Endothelial cell (in vitro differentiated cells): ENCODE data around the gene NEDD4L. TPM values are rescaled to one million over a fixed set of nuclear protein-coding genes. Genes with fewer than 3 reads are reported as not detected.
"Not testable (repeated sequence)": the region's sequence is repeated elsewhere in the genome, so short reads cannot be mapped to it uniquely, and the experiment has no call there.

Experiments used
- DNase-seq: peaks from one replicate; pipeline ENCODE4 v3.0.0; 2021; ENCODE audit warnings: low spot score
- H3K27ac Mint-ChIP-seq: one replicate; pipeline ENCODE4 v1.8.0; 2021; ENCODE audit warnings: mixed read lengths, inconsistent platforms; ENCODE audit not compliant: unreplicated experiment
- H3K27me3 Mint-ChIP-seq: one replicate; pipeline ENCODE4 v1.8.0; 2021; ENCODE audit warnings: mild to moderate bottlenecking, moderate library complexity, mixed read lengths, inconsistent platforms; ENCODE audit not compliant: unreplicated experiment
- H3K36me3 Mint-ChIP-seq: one replicate; pipeline ENCODE4 v1.8.0; 2021; ENCODE audit warnings: mild to moderate bottlenecking, low read depth, mixed read lengths, inconsistent platforms; ENCODE audit not compliant: unreplicated experiment
- H3K4me1 Mint-ChIP-seq: one replicate; pipeline ENCODE4 v1.8.0; 2021; ENCODE audit warnings: mild to moderate bottlenecking, mixed read lengths, inconsistent platforms; ENCODE audit not compliant: unreplicated experiment
- H3K4me3 Mint-ChIP-seq: one replicate; pipeline ENCODE4 v1.8.0; 2021; ENCODE audit warnings: mild to moderate bottlenecking, mixed read lengths, inconsistent platforms; ENCODE audit not compliant: unreplicated experiment
- H3K9me3 Mint-ChIP-seq: one replicate; pipeline ENCODE4 v1.8.0; 2021; ENCODE audit warnings: mixed read lengths, inconsistent platforms; ENCODE audit not compliant: unreplicated experiment
- total RNA-seq: library from RNA; stranded (reverse); fragmentation: NEBNext Ultra II Directional; extraction: Animal tissue kit (Norgen Biotek cat#: 25700); gene quantifications from one replicate; pipeline ENCODE4 v1.2.1, GENCODE V29; 2021; ENCODE audit not compliant: unreplicated experiment
- TF ChIP-seq, protein P1 (sequence below): fragments of 200-600 bp; sonication (generic); IDR thresholded peaks from one replicate; pipeline ENCODE4 v1.5.0; 2021; ENCODE audit warnings: antibody characterized with exemption; ENCODE audit not compliant: unreplicated experiment

NEDD4L gene
- total RNA-seq, 1 donor from 2014 or later, result 42.8 TPM

DNA sequence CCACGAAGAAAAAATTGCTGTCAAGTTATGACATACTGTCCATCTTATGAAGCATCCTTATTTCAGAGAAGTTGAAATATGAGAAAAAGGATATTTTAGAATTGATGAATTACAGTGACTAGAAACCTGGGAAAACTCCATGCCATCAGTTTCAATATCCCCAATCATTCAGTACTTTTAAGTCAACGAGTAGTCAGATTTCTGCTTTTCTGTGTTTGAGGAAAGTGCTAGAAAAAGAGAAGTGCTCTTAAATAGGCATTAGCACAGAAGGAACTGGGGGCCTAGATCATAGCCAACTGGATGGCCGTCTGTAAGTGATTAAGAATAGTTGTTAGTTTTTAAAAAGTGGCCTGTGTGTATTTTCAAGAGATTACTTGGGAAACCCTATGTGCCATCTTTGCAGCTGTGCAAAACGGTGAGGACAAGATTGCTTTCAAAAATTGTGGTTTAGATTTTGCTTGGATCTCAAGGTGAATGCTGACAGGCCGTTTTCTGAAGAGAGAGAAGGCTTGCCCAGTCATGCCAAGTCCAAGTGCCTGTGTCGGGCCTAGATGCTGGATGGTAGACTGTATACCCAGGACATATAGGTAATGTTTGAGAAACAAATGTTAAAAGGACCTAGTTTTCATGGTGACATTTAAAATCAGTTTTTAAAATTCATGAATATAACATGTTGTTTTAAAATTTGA lies 5.1 kb downstream of the NEDD4L start:
- H3K27me3 Mint-ChIP-seq, result peaks cover 3% of the 10 kb centered on the region
- H3K36me3 Mint-ChIP-seq, result no peaks in the 10 kb centered on the region
- DNase-seq, result no peak
- H3K4me1 Mint-ChIP-seq, result peaks cover 12% of the 10 kb centered on the region
- TF ChIP-seq, protein P1, sequence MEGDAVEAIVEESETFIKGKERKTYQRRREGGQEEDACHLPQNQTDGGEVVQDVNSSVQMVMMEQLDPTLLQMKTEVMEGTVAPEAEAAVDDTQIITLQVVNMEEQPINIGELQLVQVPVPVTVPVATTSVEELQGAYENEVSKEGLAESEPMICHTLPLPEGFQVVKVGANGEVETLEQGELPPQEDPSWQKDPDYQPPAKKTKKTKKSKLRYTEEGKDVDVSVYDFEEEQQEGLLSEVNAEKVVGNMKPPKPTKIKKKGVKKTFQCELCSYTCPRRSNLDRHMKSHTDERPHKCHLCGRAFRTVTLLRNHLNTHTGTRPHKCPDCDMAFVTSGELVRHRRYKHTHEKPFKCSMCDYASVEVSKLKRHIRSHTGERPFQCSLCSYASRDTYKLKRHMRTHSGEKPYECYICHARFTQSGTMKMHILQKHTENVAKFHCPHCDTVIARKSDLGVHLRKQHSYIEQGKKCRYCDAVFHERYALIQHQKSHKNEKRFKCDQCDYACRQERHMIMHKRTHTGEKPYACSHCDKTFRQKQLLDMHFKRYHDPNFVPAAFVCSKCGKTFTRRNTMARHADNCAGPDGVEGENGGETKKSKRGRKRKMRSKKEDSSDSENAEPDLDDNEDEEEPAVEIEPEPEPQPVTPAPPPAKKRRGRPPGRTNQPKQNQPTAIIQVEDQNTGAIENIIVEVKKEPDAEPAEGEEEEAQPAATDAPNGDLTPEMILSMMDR, result no peak
- H3K4me3 Mint-ChIP-seq, result no peak overlapping the region
- no peak overlapping the region for H3K27ac Mint-ChIP-seq
- H3K9me3 Mint-ChIP-seq, result no peaks in the 10 kb centered on the region

DNA sequence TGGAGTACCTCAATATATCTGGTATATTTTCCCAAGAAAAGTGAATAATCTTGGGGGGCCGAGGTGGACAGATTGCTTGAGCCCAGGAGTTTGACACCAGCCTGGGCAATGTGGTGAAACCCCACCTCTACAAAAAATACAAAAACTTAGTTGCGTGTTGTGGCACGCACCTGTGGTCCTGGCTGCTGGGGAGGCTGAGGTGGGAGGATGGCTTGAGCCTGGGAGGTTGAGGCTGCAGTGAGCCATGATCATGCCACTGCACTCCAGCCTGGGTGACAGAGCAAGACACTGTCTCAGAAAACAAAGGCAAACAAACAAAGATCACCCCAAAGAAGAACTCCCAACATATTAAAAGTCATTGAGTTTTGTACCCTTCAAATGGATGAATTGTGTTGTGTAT lies 6.9 kb downstream of the NEDD4L start:
- not testable (repeated sequence) for H3K36me3 Mint-ChIP-seq, DNase-seq, H3K27me3 Mint-ChIP-seq, H3K27ac Mint-ChIP-seq, H3K9me3 Mint-ChIP-seq, H3K4me3 Mint-ChIP-seq, H3K4me1 Mint-ChIP-seq

DNA sequence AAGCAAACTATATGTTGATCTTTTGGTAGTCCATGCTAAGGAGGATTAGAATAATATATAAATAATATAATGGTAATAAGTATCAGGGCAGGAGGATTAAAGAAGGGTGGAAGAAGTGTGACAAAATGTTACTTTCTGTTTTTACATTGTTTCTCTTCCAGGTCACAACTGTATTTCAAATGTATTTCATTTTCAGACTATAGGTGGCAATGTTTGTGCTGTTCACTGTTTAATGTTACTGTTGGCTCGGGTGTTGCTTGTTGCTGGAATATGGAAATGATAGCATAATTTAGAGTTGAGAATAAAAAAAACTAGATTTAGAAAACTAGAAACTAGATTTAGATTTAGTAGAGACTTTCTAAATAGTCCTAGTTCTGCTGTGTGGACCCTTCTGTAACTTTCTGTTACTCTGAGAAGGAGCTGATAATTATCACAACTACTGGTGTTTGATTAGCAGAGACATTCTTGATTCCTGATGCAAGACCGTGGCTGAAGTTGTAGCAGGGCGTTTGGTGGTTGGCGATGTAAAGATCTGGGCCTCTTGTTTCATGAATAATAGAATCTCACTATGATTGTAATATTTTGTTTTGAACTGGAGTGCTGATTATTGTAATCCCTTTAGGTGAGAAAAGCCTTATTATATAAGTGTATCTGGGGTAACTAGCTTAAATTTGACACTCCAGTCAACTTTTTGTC lies 7.9 kb downstream of the NEDD4L start:
- no peaks in the 10 kb centered on the region for H3K27me3 Mint-ChIP-seq
- no peak overlapping the region for H3K27ac Mint-ChIP-seq
- TF ChIP-seq, protein P1, result no peak
- no peaks in the 10 kb centered on the region for H3K9me3 Mint-ChIP-seq
- DNase-seq, result no peak
- H3K4me1 Mint-ChIP-seq, result peaks cover 4% of the 10 kb centered on the region
- no peak overlapping the region for H3K4me3 Mint-ChIP-seq
- no peaks in the 10 kb centered on the region for H3K36me3 Mint-ChIP-seq

DNA sequence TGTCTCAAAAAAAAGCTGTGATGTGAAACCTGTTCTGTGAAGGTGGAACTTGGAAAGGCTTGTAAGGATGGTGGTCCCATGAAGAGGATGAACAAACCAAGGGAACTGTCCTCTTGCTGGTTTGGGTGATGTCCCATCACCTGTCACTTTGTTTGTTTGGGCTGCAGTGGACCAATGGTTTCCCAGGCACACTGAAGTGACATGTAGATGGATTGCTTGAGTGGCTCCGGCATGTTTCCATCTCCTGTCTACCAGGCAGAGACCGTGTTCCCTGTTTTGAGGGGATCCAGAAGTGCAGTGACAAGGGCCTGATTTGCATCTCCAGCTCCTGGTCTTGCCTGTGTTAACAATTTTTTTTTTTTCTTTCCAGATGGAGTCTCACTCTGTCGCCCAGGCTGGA lies 8.9 kb downstream of the NEDD4L start:
- DNase-seq, result no peak
- Mint-ChIP-seq H3K36me3 (no peaks in the 10 kb centered on the region), H3K4me1 (peaks cover 4% of the 10 kb centered on the region), H3K27me3 (no peaks in the 10 kb centered on the region), H3K4me3 (no peak overlapping the region), H3K27ac (no peak overlapping the region), H3K9me3 (no peaks in the 10 kb centered on the region)
- TF ChIP-seq, protein P1, result no peak

DNA sequence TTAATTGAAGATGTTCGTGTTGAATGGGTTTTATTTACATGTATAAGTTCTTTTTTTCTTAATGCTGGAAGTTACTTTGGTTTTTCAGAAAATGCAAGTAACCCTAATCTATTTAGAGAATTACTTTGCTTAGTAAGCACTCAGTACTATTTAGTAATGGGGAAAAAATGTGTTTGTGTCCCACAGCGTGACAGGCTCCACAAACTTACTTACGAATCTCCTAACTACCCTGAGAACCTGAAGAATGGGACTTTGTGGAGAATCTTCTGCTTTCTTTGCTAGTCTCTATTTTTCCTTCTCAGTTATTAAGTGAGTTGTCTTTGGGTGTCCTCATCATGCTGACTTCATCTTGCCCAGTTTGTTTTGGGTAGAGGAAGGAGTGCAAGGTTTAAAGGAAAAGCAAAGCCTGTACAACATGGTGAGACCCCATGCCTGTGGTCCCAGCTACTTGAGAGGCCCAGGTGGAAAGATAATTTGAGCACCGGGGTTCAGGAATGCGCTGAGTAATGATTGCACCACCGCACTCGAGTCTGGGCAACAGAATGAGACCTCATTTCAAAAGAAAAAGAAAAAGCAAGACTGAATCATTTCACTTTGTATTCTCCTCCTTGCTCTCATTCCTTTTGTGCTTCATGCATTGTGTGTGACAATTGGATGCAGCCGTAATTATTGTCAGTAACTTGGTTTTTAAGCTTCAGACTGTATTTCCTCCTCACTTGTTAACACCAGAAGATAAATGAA lies 10.2 kb downstream of the NEDD4L start:
- H3K9me3 Mint-ChIP-seq, result no peaks in the 10 kb centered on the region
- no peaks in the 10 kb centered on the region for H3K36me3 Mint-ChIP-seq
- H3K4me3 Mint-ChIP-seq, result no peak overlapping the region
- H3K27ac Mint-ChIP-seq, result no peak overlapping the region
- H3K27me3 Mint-ChIP-seq, result peaks cover 3% of the 10 kb centered on the region
- peaks cover 4% of the 10 kb centered on the region for H3K4me1 Mint-ChIP-seq
- DNase-seq, result no peak
- TF ChIP-seq, protein P1, result no peak
